GM12878 (cell line): Measurements from ENCODE around the gene DLG1. TPM values are rescaled to one million over a fixed set of nuclear protein-coding genes. Genes with fewer than 3 reads are reported as not detected.

ENCODE experiments used
- polyA plus RNA-seq, 11 experiments: library from polyadenylated mRNA; depleted of rRNA in 4 of 11; unstranded in 6 of 11; stranded (reverse) in 5 of 11; fragments of >200 nt; fragmentation: Nextera tagmentation in 4 of 11; fragmentation: Illumina TruSeq in 1 of 11; extraction: Ambion mirVana in 4 of 11; extraction: Trizol in 1 of 11; gene quantifications; 1 replicate in 1 of 11; 2 replicates in 10 of 11; pipeline versions ENCODE4 v1.2.1 to v1.2.3, GENCODE V29; 2011 to 2016; ENCODE audit warnings: inconsistent platforms in 2 of 11, missing spikeins in 2 of 11, low read depth in 1 of 11
- total RNA-seq, 4 experiments: library from RNA; depleted of rRNA in 3 of 4; stranded (reverse); fragments of >200 nt in 3 of 4; fragmentation: Illumina TruSeq in 1 of 4; extraction: Trizol in 1 of 4; gene quantifications; 2 replicates each; pipeline versions ENCODE4 v1.2.1 to v1.2.3, GENCODE V29; 2013 to 2021
- TF ChIP-seq, protein P1 (sequence below): fragments of 450-650 bp; IDR thresholded peaks from 2 replicates; pipeline ENCODE4 v1.6.1; 2017; ENCODE audit warnings: mild to moderate bottlenecking, moderate library complexity
- TF ChIP-seq, protein P2 (sequence below): IDR thresholded peaks from 2 replicates; pipeline ENCODE4 v1.6.1; 2011; ENCODE audit warnings: borderline replicate concordance, low read depth, mild to moderate bottlenecking, moderate library complexity, mixed read lengths, low read length; ENCODE audit not compliant: insufficient read depth; ENCODE audit errors: extremely low read length
- TF ChIP-seq, protein P3 (sequence below): fragments of 450-650 bp; IDR thresholded peaks from 2 replicates; pipeline ENCODE4 v1.6.1; 2017; ENCODE audit warnings: low read depth, mild to moderate bottlenecking, moderate library complexity
- TF ChIP-seq, protein P4 (sequence below): fragments of 450-650 bp; IDR thresholded peaks from 2 replicates; pipeline ENCODE4 v1.6.1; 2016; ENCODE audit warnings: mild to moderate bottlenecking

The DLG1 gene
- total and polyA plus RNA-seq, 10 of the 15 experiments (the other 5 are each of a cell fraction or from before 2014, with no cell fraction given) = 9.2 to 63.1 (median 40.1) TPM

DNA sequence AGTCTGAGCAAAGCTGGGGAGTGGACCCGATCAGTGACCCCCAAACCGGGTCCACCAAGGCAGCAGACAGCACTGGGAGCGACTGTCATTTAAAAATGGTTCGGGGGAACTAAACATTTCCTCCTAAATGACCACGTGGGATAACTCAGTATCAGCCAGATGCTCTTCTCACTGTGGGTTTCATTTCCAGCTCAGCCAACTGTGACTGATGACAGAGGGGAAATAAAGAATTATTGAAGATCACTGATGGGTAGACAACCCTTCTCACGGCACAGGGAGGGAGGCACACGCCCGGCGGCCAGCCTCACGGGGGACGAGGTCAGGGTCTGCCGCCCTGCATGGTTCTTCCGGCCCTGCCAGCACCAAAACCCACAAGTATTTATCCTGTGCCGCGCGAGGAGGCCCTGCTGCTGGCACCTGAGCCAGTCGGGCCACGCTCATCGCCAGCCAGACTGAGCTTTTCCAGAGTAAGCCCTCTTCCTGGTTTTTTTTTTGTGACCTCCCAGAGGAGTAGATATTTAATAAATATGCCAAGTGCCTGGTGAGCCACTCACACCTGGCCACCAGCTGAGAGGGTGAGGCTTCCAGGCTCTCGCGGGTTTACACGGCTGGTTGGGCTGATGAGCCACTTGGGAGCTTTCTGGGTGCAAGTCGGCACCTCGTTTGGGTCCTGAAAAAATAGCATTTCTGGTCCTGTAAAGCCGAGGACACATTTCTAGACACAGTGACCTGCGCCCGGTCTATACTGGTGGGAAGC lies 275.0 kb downstream of the DLG1 start (continued):
- TF ChIP-seq, protein P1, sequence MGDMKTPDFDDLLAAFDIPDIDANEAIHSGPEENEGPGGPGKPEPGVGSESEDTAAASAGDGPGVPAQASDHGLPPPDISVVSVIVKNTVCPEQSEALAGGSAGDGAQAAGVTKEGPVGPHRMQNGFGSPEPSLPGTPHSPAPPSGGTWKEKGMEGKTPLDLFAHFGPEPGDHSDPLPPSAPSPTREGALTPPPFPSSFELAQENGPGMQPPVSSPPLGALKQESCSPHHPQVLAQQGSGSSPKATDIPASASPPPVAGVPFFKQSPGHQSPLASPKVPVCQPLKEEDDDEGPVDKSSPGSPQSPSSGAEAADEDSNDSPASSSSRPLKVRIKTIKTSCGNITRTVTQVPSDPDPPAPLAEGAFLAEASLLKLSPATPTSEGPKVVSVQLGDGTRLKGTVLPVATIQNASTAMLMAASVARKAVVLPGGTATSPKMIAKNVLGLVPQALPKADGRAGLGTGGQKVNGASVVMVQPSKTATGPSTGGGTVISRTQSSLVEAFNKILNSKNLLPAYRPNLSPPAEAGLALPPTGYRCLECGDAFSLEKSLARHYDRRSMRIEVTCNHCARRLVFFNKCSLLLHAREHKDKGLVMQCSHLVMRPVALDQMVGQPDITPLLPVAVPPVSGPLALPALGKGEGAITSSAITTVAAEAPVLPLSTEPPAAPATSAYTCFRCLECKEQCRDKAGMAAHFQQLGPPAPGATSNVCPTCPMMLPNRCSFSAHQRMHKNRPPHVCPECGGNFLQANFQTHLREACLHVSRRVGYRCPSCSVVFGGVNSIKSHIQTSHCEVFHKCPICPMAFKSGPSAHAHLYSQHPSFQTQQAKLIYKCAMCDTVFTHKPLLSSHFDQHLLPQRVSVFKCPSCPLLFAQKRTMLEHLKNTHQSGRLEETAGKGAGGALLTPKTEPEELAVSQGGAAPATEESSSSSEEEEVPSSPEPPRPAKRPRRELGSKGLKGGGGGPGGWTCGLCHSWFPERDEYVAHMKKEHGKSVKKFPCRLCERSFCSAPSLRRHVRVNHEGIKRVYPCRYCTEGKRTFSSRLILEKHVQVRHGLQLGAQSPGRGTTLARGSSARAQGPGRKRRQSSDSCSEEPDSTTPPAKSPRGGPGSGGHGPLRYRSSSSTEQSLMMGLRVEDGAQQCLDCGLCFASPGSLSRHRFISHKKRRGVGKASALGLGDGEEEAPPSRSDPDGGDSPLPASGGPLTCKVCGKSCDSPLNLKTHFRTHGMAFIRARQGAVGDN = peak; percentile 46
- TF ChIP-seq, protein P2, sequence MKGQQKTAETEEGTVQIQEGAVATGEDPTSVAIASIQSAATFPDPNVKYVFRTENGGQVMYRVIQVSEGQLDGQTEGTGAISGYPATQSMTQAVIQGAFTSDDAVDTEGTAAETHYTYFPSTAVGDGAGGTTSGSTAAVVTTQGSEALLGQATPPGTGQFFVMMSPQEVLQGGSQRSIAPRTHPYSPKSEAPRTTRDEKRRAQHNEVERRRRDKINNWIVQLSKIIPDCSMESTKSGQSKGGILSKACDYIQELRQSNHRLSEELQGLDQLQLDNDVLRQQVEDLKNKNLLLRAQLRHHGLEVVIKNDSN = peak; percentile 31
- TF ChIP-seq, protein P3, sequence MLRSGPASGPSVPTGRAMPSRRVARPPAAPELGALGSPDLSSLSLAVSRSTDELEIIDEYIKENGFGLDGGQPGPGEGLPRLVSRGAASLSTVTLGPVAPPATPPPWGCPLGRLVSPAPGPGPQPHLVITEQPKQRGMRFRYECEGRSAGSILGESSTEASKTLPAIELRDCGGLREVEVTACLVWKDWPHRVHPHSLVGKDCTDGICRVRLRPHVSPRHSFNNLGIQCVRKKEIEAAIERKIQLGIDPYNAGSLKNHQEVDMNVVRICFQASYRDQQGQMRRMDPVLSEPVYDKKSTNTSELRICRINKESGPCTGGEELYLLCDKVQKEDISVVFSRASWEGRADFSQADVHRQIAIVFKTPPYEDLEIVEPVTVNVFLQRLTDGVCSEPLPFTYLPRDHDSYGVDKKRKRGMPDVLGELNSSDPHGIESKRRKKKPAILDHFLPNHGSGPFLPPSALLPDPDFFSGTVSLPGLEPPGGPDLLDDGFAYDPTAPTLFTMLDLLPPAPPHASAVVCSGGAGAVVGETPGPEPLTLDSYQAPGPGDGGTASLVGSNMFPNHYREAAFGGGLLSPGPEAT = no peak
- TF ChIP-seq, protein P4, sequence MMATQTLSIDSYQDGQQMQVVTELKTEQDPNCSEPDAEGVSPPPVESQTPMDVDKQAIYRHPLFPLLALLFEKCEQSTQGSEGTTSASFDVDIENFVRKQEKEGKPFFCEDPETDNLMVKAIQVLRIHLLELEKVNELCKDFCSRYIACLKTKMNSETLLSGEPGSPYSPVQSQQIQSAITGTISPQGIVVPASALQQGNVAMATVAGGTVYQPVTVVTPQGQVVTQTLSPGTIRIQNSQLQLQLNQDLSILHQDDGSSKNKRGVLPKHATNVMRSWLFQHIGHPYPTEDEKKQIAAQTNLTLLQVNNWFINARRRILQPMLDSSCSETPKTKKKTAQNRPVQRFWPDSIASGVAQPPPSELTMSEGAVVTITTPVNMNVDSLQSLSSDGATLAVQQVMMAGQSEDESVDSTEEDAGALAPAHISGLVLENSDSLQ = peak; percentile 63
